ENCODE results near the gene UBE2F. TPM values are rescaled to one million over a fixed set of nuclear protein-coding genes. Genes with fewer than 3 reads are reported as not detected.

Gene UBE2F
- total RNA-seq, 1 experiment from 2014 or later: 103 TPM

- Histone ChIP-seq H3K4me1 (replicated peaks; ENCODE audit: insufficient read depth) (peaks cover 17% of the 10 kb centered on the region), H3F3A (ENCODE audit: insufficient read depth, low read depth) (peaks cover 40% of the 10 kb centered on the region; the same call in 1 of the 2 replicates), H3K4me3 (peak overlapping the region; percentile 98), H3K27me3 (ENCODE audit: insufficient read depth, low read depth) (no peaks in the 10 kb centered on the region), H3K79me2 (ENCODE audit: low read depth) (peaks cover 28% of the 10 kb centered on the region), H3K9me3 (ENCODE audit: insufficient read depth, low read depth) (no peaks in the 10 kb centered on the region), H3K27ac (peak overlapping the region; percentile 25), H3K9me2 (ENCODE audit: insufficient read depth) (peaks cover 4% of the 10 kb centered on the region; the same call in 1 of the 2 replicates), H3K4me2 (peak overlapping the region; percentile 98), H2AFZ (peak overlapping the region; percentile 98), H4K20me1 (ENCODE audit: insufficient read depth) (no peaks in the 10 kb centered on the region), H3K36me3 (ENCODE audit: low read depth) (peaks cover 6% of the 10 kb centered on the region; the same call in 1 of the 2 replicates)
- peak; percentile 51 to 60 for DNase-seq
- ChIA-PET CTCF (interaction anchor here (0.7 kb wide), 3 partner anchors 26 to 485 kb away, joined by 3 to 5 read pairs (median 3); no protein-coding TSS in a partner anchor), POLR2A (ENCODE audit: unreplicated experiment) (interaction anchor here (0.5 to 0.7 kb wide), 4 partner anchors 155 to 919 kb away, joined by 3 to 7 read pairs (median 5); no protein-coding TSS in a partner anchor)
- no peak for TF ChIP-seq CTCF (conservative IDR thresholded peaks at IDR 0.05)
- TF ChIP-seq EZH2 (IDR thresholded peaks at IDR 0.05; ENCODE audit: low read depth): no peak
- TSS peak; percentile 33 for BruUV-seq (replicated peaks)
- intact Hi-C loops (cut with micrococcal nuclease; ENCODE audit: unreplicated experiment): loop anchor here (2.0 to 10.0 kb wide), 3 partner anchors 95 to 203 kb away; partner anchors contain the start of genes RAMP1 and UBE2F
Observed at GRCh38 chr2:238061315-238062202, 94.7 kb downstream of the UBE2F start.

- BruUV-seq (replicated peaks): no TSS peak
- Histone ChIP-seq H3K9me2 (ENCODE audit: insufficient read depth) (peaks cover 4% of the 10 kb centered on the region; the same call in 1 of the 2 replicates), H3K9me3 (ENCODE audit: insufficient read depth, low read depth) (no peaks in the 10 kb centered on the region), H3K27me3 (ENCODE audit: insufficient read depth, low read depth) (no peaks in the 10 kb centered on the region), H4K20me1 (ENCODE audit: insufficient read depth) (no peaks in the 10 kb centered on the region), H3K4me1 (replicated peaks; ENCODE audit: insufficient read depth) (peaks cover 17% of the 10 kb centered on the region), H3K4me3 (no peak overlapping the region), H3F3A (ENCODE audit: insufficient read depth, low read depth) (peaks cover 30% of the 10 kb centered on the region; the same call in 1 of the 2 replicates), H2AFZ (no peak overlapping the region), H3K36me3 (ENCODE audit: low read depth) (peaks cover 6% of the 10 kb centered on the region; the same call in 1 of the 2 replicates), H3K4me2 (no peak overlapping the region), H3K27ac (no peak overlapping the region), H3K79me2 (ENCODE audit: low read depth) (peaks cover 28% of the 10 kb centered on the region)
- TF ChIP-seq CTCF (conservative IDR thresholded peaks at IDR 0.05) (no peak), EZH2 (IDR thresholded peaks at IDR 0.05; ENCODE audit: low read depth) (no peak)
- no peak for DNase-seq
- POLR2A ChIA-PET (ENCODE audit: unreplicated experiment): no interaction called here
- CTCF ChIA-PET: no interaction called here
- intact Hi-C loops (cut with micrococcal nuclease; ENCODE audit: unreplicated experiment): loop anchor here (10.0 kb wide), 1 partner anchor 121 kb away; no protein-coding TSS in a partner anchor
Observed at GRCh38 chr2:238063414-238064189, 96.8 kb downstream of the UBE2F start.

GRCh38 chr2:238064376-238064775, 97.6 kb downstream of the UBE2F start:
- Histone ChIP-seq H3K27ac (no peak overlapping the region), H3F3A (ENCODE audit: insufficient read depth, low read depth) (peaks cover 22% of the 10 kb centered on the region; the same call in 1 of the 2 replicates), H3K4me1 (replicated peaks; ENCODE audit: insufficient read depth) (peaks cover 15% of the 10 kb centered on the region), H3K27me3 (ENCODE audit: insufficient read depth, low read depth) (no peaks in the 10 kb centered on the region), H3K4me2 (no peak overlapping the region), H3K9me3 (ENCODE audit: insufficient read depth, low read depth) (no peaks in the 10 kb centered on the region), H3K4me3 (no peak overlapping the region), H3K9me2 (ENCODE audit: insufficient read depth) (no peaks in the 10 kb centered on the region; the same call in 1 of the 2 replicates), H3K79me2 (ENCODE audit: low read depth) (peaks cover 25% of the 10 kb centered on the region), H3K36me3 (ENCODE audit: low read depth) (peaks cover 6% of the 10 kb centered on the region; the same call in 1 of the 2 replicates), H4K20me1 (ENCODE audit: insufficient read depth) (no peaks in the 10 kb centered on the region), H2AFZ (no peak overlapping the region)
- no peak for DNase-seq
- ChIA-PET POLR2A (ENCODE audit: unreplicated experiment) (interaction anchor here (0.5 kb wide), 2 partner anchors 166 to 176 kb away, joined by 3 to 6 read pairs; no protein-coding TSS in a partner anchor), CTCF (interaction anchor here (0.6 kb wide), 1 partner anchor 155 kb away, joined by 4 read pairs; no protein-coding TSS in a partner anchor)
- TF ChIP-seq EZH2 (IDR thresholded peaks at IDR 0.05; ENCODE audit: low read depth): no peak
- TF ChIP-seq CTCF (conservative IDR thresholded peaks at IDR 0.05): no peak
- intact Hi-C loops (cut with micrococcal nuclease; ENCODE audit: unreplicated experiment): loop anchor here (10.0 kb wide), 1 partner anchor 120 kb away; no protein-coding TSS in a partner anchor
- no TSS peak for BruUV-seq (replicated peaks)
